Esophagus squamous epithelium (tissue), 5 donors: ENCODE measurements around the gene EIF3K. TPM values are rescaled to one million over a fixed set of nuclear protein-coding genes. Genes with fewer than 3 reads are reported as not detected.
"Not testable (repeated sequence)": the region's sequence is repeated elsewhere in the genome, so short reads cannot be mapped to it uniquely, and the experiment has no call there.

Experiments
- DNase-seq: peaks from one replicate; lab custom pipeline; 2025; lab: John Stamatoyannopoulos, UW
- H3K27ac ChIP-seq, 4 donors: fragments of 200-600 bp; sonication (generic); one replicate each; pipeline ENCODE4 v1.5.1; 2016 to 2019; ENCODE audit warnings: mild to moderate bottlenecking in 1 of 4
- H3K27me3 ChIP-seq, 4 donors: fragments of 200-600 bp; sonication (generic); 1 replicate in 3 of 4; 2 replicates in 1 of 4; pipeline versions ENCODE4 v1.5.1 to v1.6.0; 2017 to 2021; ENCODE audit warnings: antibody characterized with exemption in 1 of 4
- H3K36me3 ChIP-seq, 3 donors: fragments of 200-600 bp; sonication (generic); one replicate each; pipeline ENCODE4 v1.5.1; 2016 to 2019
- H3K4me1 ChIP-seq, 3 donors: fragments of 200-600 bp; sonication (generic); one replicate each; pipeline ENCODE4 v1.5.1; 2017 to 2019
- H3K4me3 ChIP-seq, 4 donors: fragments of 200-600 bp; sonication (generic); 1 replicate in 3 of 4; 2 replicates in 1 of 4; pipeline ENCODE4 v1.5.1; 2016 to 2019; ENCODE audit warnings: mild to moderate bottlenecking in 2 of 4, moderate library complexity in 1 of 4
- H3K9me3 ChIP-seq, 3 donors: fragments of 200-600 bp; sonication (generic); one replicate each; pipeline ENCODE4 v1.5.1; 2016 to 2019
- CTCF ChIP-seq, 6 experiments: fragments of 450-650 bp in 4 of 6; fragments of 200-600 bp in 2 of 6; sonication (generic) in 2 of 6; IDR thresholded peaks; one replicate each; pipeline ENCODE4 v1.5.1; 2016 to 2019; ENCODE audit warnings: antibody characterized with exemption in 6 of 6, mild to moderate bottlenecking in 4 of 6, moderate library complexity in 4 of 6
- POLR2A ChIP-seq, 4 donors: fragments of 450-650 bp; IDR thresholded peaks; one replicate each; pipeline ENCODE4 v1.6.1; 2017; ENCODE audit warnings: antibody characterized with exemption in 4 of 4, mild to moderate bottlenecking in 4 of 4, moderate library complexity in 3 of 4
- WGBS, 2 donors: methylation state at CpG; one replicate each; pipeline ENCODE4 v1.1.5; 2018; 5-methylcytosine and 5-hydroxymethylcytosine counted together
- intact Hi-C: fragments of 100-400 bp; cut with DNase I; formaldehyde crosslinking; loops from one replicate; pipeline ENCODE4 v1.15.0; 2022
- total RNA-seq, 4 donors: library from RNA; depleted of rRNA; stranded (reverse); fragments of >200 nt; gene quantifications; one replicate each; pipeline ENCODE4 v1.1.0, GENCODE V29; 2016
- donor health status: DM: yes; HTN: yes; CAD: no.

Gene EIF3K, protein sequence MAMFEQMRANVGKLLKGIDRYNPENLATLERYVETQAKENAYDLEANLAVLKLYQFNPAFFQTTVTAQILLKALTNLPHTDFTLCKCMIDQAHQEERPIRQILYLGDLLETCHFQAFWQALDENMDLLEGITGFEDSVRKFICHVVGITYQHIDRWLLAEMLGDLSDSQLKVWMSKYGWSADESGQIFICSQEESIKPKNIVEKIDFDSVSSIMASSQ
- 100 to 1,000 TPM; 437 to 578 (median 516) TPM for total RNA-seq

DNA sequence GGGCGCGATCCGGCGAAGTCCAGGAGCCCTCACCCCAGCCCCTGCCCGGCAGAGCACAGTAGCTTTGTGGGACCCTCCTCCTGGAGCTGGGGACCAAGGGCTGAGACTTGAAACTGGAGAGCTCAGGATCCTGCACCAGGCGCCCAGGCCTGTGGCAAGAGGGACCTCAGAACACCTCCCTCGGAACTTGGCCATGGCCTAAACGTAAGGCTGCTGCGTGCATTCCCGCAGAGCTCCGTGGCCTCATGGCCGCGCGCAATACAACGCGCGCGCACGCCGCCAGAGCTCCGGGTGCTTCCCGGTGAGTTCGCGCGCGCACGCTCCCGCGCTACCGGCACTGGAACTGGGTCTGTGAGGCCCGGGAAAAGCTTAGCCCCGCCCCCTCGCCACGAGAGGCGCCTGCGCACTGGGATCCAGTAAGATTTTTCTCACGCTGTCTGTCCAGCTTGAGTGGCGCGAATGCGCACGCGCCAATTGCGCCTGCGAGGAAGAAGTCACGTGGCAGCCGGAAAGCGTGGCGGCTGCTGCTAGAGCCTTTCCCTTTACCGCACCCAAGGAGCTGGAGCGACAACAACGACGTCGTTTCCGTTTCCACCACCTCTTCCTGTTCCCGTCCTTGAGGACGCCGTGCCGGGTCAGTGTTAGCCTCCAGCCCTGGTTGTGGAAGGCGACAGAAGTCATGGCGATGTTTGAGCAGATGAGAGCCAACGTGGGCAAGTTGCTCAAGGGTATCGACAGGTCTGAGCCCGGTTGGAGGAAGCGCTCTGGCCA lies at the start of gene EIF3K:
TSS of gene EIF3K (plus strand) at position 599 of the 771 bp plus-strand sequence. CDS start at position 680, 81 bp downstream.
- H3K36me3 ChIP-seq = peaks cover 13 to 40% (median 21%) of the 10 kb centered on the region in 3 donors
- 0 to 9% methylated on average over 1 to 7 of the region's 64 CpGs for WGBS, 2 donors
- no peaks in the 10 kb centered on the region for H3K9me3 ChIP-seq
- peaks cover 16 to 33% (median 18%) of the 10 kb centered on the region in 3 donors for H3K4me1 ChIP-seq
- TF ChIP-seq POLR2A (IDR thresholded peaks at IDR 0.05) = peak in 3 of 4 donors; percentile 42 to 70 (median 57)
- peak in 1 of 6 experiments; percentile 45 for TF ChIP-seq CTCF (IDR thresholded peaks at IDR 0.05)
- intact Hi-C loops = no loop called here
- H3K27ac ChIP-seq = peak within 1 kb of the TSS; percentile 89 to 97 (median 94)
- no peaks in the 10 kb centered on the region for H3K27me3 ChIP-seq
- peak; percentile 85 for DNase-seq
- H3K4me3 ChIP-seq = peak within 1 kb of the TSS; percentile 62 to 98 (median 90)

DNA sequence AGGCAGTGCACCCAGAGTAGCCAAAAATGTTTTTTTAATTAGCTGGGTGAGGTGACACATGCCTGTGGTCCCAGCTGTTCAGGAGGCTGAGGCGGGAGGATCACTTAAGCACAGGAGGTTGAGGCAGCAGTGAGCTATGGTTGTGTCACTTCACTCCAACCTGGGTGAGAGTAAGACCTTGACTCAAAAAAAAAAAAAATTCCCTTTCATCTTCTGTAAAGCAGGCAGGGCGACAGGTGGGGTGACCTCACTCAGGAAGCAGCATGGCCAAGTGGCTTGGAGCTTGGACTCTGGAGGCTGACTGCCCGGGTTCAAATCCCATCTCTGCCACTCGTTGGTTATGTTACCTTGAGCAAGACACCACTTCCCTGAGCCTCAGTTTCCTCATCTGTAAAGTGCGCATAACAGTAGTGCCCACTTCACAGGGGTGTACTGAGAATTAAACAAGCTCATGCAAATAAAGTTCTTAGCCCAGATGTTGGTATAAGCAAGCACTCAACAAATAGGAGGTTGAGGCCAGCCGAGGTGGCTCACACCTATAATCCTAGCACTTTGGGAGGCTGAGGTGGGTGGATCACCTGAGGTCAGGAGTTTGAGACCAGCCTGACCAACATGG lies 49.5 kb upstream of the EIF3K start:
- no peaks in the 10 kb centered on the region for H3K9me3 ChIP-seq
- intact Hi-C loops = no loop called here
- WGBS, 2 donors = 83 to 88% methylated on average over 4 to 5 of the region's 6 CpGs
- no peak overlapping the region for H3K27ac ChIP-seq
- H3K36me3 ChIP-seq = no peaks in the 10 kb centered on the region
- H3K4me1 ChIP-seq = peaks cover 0 to 13% (median 0%) of the 10 kb centered on the region in 3 donors
- H3K4me3 ChIP-seq = no peak overlapping the region
- DNase-seq = no peak
- TF ChIP-seq CTCF (IDR thresholded peaks at IDR 0.05) = no peak
- no peak for TF ChIP-seq POLR2A (IDR thresholded peaks at IDR 0.05)
- peaks cover 0 to 13% (median 0%) of the 10 kb centered on the region in 4 donors for H3K27me3 ChIP-seq

DNA sequence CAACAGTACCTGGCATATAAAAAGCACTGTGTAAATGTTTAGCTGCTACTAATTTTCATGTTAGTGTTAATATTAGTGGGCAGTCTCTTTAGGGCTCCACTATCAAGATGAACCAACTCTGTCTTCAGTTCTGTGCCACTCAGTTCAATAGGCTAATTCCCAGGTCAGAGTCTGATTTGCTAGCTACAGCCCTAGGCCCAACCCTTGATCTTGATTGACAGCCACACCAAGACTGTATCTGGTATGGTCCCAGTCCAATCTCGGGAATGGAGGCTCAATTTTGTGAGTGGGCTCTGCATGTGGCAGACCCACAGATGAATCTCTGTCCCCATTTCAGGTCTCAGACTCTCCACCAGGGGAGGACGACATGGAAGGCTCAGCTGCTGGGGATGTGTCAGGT lies 47.3 kb upstream of the EIF3K start:
- 86% methylated on average over 2 of the region's 2 CpGs; no CpG with 5 or more reads in 1 of the 2 donors for WGBS, 2 donors
- intact Hi-C loops = no loop called here
- Histone ChIP-seq H3K4me3 (no peak overlapping the region), H3K9me3 (no peaks in the 10 kb centered on the region), H3K36me3 (peaks cover 0 to 5% (median 0%) of the 10 kb centered on the region in 3 donors), H3K27ac (no peak overlapping the region), H3K4me1 (no peaks in the 10 kb centered on the region), H3K27me3 (no peaks in the 10 kb centered on the region)
- TF ChIP-seq CTCF (IDR thresholded peaks at IDR 0.05) (no peak), POLR2A (IDR thresholded peaks at IDR 0.05) (no peak)
- no peak for DNase-seq

GRCh38 chr19:38577826-38578225 lies 41.2 kb upstream of the EIF3K start:
- intact Hi-C loops = no loop called here
- 80 to 89% methylated on average over 1 to 8 of the region's 11 CpGs for WGBS, 2 donors
- TF ChIP-seq CTCF (IDR thresholded peaks at IDR 0.05) (no peak), POLR2A (IDR thresholded peaks at IDR 0.05) (no peak)
- H3K9me3 ChIP-seq = no peaks in the 10 kb centered on the region
- H3K36me3 ChIP-seq = peaks cover 0 to 16% (median 0%) of the 10 kb centered on the region in 3 donors
- H3K4me3 ChIP-seq = no peak overlapping the region
- H3K27ac ChIP-seq = no peak overlapping the region
- no peak for DNase-seq
- H3K27me3 ChIP-seq = no peaks in the 10 kb centered on the region
- peaks cover 0 to 18% (median 0%) of the 10 kb centered on the region in 3 donors for H3K4me1 ChIP-seq

GRCh38 chr19:38579304-38579703 lies 39.7 kb upstream of the EIF3K start:
- H3K9me3 ChIP-seq, H3K4me3 ChIP-seq, H3K27me3 ChIP-seq, H3K27ac ChIP-seq, intact Hi-C loops, DNase-seq: not testable (repeated sequence)
- peaks cover 0 to 18% (median 0%) of the 10 kb centered on the region in 3 donors for H3K4me1 ChIP-seq
- WGBS, 2 donors = 52 to 59% methylated on average over 3 to 6 of the region's 6 CpGs
- H3K36me3 ChIP-seq = peaks cover 0 to 18% (median 0%) of the 10 kb centered on the region in 3 donors
